ENCODE data around the gene CFAP52. TPM values are rescaled to one million over a fixed set of nuclear protein-coding genes. Genes with fewer than 3 reads are reported as not detected.

CFAP52 gene
- total RNA-seq (10 to 100 TPM; 27.1 to 28.8 TPM), polyA plus RNA-seq (10 to 100 TPM in 1 of 2 donors, 1 to 10 TPM in 1; 3.8 to 11.9 TPM)
- long read RNA-seq, donor 1, partial matches to known transcripts: 0 of 1 reads
- long read RNA-seq, donor 1, other reads (novel, unspliced or antisense): 0 of 1 reads
- long read RNA-seq, donor 2: 0 reads
- long read RNA-seq, donor 3: 0 reads
- long read RNA-seq, donor 4: 0 reads
- long read RNA-seq, donor 5, partial matches to known transcripts: 0 of 1 reads
- long read RNA-seq, donor 5, other reads (novel, unspliced or antisense): 0 of 1 reads

- WGBS, 2 donors: 6 to 19% methylated on average over 38 of the region's 38 CpGs
- H3K27me3 ChIP-seq (ENCODE audit: control insufficient read depth in 3 of 3, insufficient read depth in 3 of 3, low read length in 2 of 3): peaks cover 0 to 4% (median 0%) of the 10 kb centered on the region in 3 donors
These were observed at the start of gene CFAP52 for GRCh38 chr17:9576521-9577372. TSS of gene CFAP52 (plus strand) at chr17:9576642. CDS start at chr17:9576696, 54 bp downstream.

GRCh38 chr17:9527788-9528187, 48.7 kb upstream of the CFAP52 start:
- Histone ChIP-seq H3K9me3 (ENCODE audit: control insufficient read depth in 4 of 4, insufficient read depth in 3 of 4, low read length in 3 of 4) (no peaks in the 10 kb centered on the region), H3K9ac (ENCODE audit: insufficient read depth in 1 of 2, low read length in 2 of 2) (no peak overlapping the region), H3K36me3 (ENCODE audit: control insufficient read depth in 4 of 4, insufficient read depth in 4 of 4, low read length in 4 of 4) (peaks cover 0 to 1% (median 0%) of the 10 kb centered on the region in 4 donors), H3K4me1 (ENCODE audit: control insufficient read depth in 5 of 5, insufficient read depth in 5 of 5, low read length in 5 of 5) (no peaks in the 10 kb centered on the region), H3K27ac (ENCODE audit: low read depth in 1 of 2, low read length in 1 of 2) (no peak overlapping the region), H3K27me3 (ENCODE audit: control insufficient read depth in 3 of 3, insufficient read depth in 3 of 3, low read length in 2 of 3) (no peaks in the 10 kb centered on the region), H3K4me3 (no peak overlapping the region)
- ATAC-seq (ENCODE audit: insufficient read depth, low FRiP score) (no peak), DNase-seq (no peak)
- WGBS, 2 donors: 60 to 84% methylated on average over 3 of the region's 3 CpGs
- TF ChIP-seq, protein P1, sequence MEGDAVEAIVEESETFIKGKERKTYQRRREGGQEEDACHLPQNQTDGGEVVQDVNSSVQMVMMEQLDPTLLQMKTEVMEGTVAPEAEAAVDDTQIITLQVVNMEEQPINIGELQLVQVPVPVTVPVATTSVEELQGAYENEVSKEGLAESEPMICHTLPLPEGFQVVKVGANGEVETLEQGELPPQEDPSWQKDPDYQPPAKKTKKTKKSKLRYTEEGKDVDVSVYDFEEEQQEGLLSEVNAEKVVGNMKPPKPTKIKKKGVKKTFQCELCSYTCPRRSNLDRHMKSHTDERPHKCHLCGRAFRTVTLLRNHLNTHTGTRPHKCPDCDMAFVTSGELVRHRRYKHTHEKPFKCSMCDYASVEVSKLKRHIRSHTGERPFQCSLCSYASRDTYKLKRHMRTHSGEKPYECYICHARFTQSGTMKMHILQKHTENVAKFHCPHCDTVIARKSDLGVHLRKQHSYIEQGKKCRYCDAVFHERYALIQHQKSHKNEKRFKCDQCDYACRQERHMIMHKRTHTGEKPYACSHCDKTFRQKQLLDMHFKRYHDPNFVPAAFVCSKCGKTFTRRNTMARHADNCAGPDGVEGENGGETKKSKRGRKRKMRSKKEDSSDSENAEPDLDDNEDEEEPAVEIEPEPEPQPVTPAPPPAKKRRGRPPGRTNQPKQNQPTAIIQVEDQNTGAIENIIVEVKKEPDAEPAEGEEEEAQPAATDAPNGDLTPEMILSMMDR (IDR thresholded peaks at IDR 0.05; ENCODE audit: control extremely low read depth, extremely low read depth): no peak

More at GRCh38 chr17:9576521-9577372, at the start of gene CFAP52:
- Histone ChIP-seq H3K27ac (ENCODE audit: low read depth in 1 of 2, low read length in 1 of 2) (peak within 1 kb of the TSS in 1 of 2 donors; percentile 27), H3K36me3 (ENCODE audit: control insufficient read depth in 4 of 4, insufficient read depth in 4 of 4, low read length in 4 of 4) (no peaks in the 10 kb centered on the region), H3K4me3 (peak within 1 kb of the TSS; percentile 79), H3K9me3 (ENCODE audit: control insufficient read depth in 4 of 4, insufficient read depth in 3 of 4, low read length in 3 of 4) (no peaks in the 10 kb centered on the region), H3K9ac (ENCODE audit: insufficient read depth in 1 of 2, low read length in 2 of 2) (no peak within 1 kb of the TSS), H3K4me1 (ENCODE audit: control insufficient read depth in 5 of 5, insufficient read depth in 5 of 5, low read length in 5 of 5) (peaks cover 0 to 16% (median 4%) of the 10 kb centered on the region in 5 donors)
- peak; percentile 84 for ATAC-seq (ENCODE audit: insufficient read depth, low FRiP score)
- TF ChIP-seq, protein P1 (IDR thresholded peaks at IDR 0.05; ENCODE audit: control extremely low read depth, extremely low read depth): peak; percentile 33
- DNase-seq: peak; percentile 84 to 87 (median 84)

- WGBS, 2 donors: 70 to 91% methylated on average over 4 to 5 of the region's 5 CpGs
- no peak overlapping the region for H3K9ac ChIP-seq (ENCODE audit: insufficient read depth in 1 of 2, low read length in 2 of 2)
- H3K4me1 ChIP-seq (ENCODE audit: control insufficient read depth in 5 of 5, insufficient read depth in 5 of 5, low read length in 5 of 5): no peaks in the 10 kb centered on the region
- ATAC-seq (ENCODE audit: insufficient read depth, low FRiP score) (no peak), DNase-seq (peak in 2 of 3 donors; percentile 32 to 35)
- no peaks in the 10 kb centered on the region for H3K27me3 ChIP-seq (ENCODE audit: control insufficient read depth in 3 of 3, insufficient read depth in 3 of 3, low read length in 2 of 3)
- H3K9me3 ChIP-seq (ENCODE audit: control insufficient read depth in 4 of 4, insufficient read depth in 3 of 4, low read length in 3 of 4): no peaks in the 10 kb centered on the region
- H3K4me3 ChIP-seq: no peak overlapping the region
- H3K27ac ChIP-seq (ENCODE audit: low read depth in 1 of 2, low read length in 1 of 2): no peak overlapping the region
- TF ChIP-seq, protein P1 (IDR thresholded peaks at IDR 0.05; ENCODE audit: control extremely low read depth, extremely low read depth): no peak
- H3K36me3 ChIP-seq (ENCODE audit: control insufficient read depth in 4 of 4, insufficient read depth in 4 of 4, low read length in 4 of 4): peaks cover 0 to 1% (median 0%) of the 10 kb centered on the region in 4 donors
These were observed 47.3 kb upstream of the CFAP52 start for GRCh38 chr17:9529033-9529700.

All from lung (tissue), 16 donors.